ENCODE results near the gene TNS4.

Gene TNS4

DNA sequence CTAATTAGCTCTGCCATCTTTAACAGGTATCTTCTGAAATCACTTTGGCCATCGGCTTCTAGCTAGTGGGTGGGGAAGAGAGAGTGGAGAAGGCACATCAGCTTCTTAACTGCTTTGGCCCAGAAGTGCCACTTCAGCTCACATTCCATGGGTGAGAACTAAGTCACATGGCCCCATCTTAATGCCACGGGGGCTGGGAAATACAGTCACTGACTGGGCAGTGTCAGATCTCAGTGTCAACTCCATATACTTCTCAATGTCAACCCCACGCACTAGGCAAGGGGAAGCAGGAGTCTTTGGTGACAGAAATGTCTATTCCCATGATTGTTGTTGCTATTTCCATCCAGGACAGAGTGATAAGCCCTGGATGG is 34.5 kb upstream of the TNS4 start:
- no peak for DNase-seq

DNA sequence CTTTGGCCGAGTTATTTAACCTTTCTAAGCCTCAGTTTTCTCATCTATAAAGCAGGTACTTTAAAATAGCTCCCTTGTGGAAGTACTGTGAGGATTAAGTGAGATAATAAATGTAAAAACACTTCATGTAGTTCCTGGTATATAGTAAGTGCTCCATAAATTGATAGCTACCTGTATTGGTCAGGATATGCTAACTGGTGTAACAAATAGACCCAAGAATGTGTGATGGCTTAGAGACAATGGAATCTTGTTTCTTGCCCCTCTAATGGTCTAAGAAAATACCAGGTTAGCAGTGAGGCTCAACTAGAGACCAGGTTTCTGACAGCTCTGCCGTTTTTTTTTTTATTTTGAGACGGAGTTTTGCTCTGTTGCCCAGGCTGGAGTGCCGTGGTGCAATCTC is 34.0 kb upstream of the TNS4 start:
- DNase-seq: no peak

DNA sequence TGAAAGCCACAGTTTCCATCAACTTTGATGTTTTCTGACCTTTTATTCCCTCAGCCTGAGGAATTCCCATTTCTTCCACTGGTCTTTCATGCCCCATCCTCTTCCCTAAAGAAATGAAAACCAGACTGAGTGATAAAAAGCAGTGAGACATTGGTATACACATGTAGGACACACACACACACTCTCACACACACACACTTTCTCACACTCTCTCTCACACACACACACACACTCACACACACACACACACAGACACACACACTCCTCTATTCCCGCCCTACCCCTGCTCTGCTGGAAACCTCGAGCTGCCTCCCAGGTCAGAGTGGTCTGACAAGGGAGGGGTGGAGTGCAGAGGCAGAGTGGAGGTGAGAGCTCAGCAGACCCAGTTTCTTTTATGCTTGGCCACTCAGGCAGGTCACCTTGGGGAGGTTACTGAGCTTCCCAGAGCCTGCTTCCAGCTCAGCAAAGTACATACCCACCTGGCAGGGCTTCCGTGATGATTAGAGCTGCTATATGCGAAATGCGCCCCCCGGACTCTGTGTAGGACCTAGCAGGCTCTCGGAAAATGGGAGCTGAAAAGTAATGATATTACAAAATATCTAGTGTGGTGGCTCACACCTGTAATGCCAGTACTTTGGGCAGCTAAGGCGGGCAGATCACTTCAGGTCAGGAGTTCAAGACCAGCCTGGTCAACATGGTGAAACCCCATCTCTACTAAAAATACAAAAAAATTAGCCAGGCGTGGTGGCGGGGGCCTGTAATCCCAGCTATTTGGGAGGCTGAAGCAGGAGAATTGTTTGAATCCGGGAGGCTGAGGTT is 33.2 kb upstream of the TNS4 start:
- DNase-seq: no peak

DNA sequence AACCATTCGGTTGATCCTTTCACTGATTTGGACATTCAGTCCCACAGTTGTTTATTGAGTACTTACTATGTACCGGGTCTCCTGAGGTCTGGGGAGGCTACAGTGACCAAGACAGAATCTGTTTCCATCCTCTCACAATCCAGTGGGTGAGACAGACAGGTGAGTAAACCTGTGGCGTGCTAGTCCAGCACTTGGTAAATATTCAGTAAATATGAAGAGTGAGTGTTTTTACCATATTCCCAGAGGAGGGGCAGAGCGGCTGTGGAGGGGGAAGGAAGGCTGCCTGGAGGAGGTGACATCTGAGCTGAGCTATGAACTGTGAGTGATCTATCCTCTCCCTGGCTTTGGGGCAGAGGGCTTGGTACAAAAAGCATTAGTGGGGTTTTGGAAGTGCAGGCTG is 32.5 kb upstream of the TNS4 start:
- no peak for DNase-seq

DNA sequence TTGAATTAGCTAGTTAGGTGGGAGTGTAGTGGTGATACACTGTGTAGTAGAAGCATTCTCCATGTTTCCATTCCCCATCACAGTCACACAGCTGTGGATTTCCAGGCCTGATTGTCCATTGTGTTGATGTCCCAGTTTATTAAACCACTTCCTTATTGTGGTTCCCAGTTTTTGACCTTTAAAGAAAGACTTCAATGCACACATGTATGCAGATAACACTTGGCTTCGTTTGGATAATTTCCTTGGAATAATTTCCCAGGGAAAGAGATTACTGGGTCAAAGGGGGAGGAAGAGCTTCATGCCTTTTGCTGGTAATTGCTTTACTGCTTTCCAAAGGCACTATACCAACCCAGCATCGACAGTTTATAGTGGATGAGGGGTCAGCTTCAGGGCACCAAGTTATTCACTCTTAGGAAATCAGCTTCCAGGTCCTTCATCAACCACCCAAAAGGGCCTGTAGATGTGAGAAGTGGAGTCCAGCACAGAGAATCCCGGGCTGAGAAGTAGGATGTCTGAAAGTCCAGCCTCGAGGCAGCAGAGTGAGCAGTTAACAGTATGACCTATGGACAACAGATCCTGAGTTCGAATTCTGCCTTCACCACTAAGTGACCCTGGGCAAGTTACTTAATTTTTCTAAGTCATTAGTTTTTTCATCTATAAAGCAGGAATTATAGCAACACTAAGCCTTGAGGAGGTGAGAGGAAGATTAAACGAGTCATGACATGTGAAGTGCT is 31.3 kb upstream of the TNS4 start:
- no peak for DNase-seq

DNA sequence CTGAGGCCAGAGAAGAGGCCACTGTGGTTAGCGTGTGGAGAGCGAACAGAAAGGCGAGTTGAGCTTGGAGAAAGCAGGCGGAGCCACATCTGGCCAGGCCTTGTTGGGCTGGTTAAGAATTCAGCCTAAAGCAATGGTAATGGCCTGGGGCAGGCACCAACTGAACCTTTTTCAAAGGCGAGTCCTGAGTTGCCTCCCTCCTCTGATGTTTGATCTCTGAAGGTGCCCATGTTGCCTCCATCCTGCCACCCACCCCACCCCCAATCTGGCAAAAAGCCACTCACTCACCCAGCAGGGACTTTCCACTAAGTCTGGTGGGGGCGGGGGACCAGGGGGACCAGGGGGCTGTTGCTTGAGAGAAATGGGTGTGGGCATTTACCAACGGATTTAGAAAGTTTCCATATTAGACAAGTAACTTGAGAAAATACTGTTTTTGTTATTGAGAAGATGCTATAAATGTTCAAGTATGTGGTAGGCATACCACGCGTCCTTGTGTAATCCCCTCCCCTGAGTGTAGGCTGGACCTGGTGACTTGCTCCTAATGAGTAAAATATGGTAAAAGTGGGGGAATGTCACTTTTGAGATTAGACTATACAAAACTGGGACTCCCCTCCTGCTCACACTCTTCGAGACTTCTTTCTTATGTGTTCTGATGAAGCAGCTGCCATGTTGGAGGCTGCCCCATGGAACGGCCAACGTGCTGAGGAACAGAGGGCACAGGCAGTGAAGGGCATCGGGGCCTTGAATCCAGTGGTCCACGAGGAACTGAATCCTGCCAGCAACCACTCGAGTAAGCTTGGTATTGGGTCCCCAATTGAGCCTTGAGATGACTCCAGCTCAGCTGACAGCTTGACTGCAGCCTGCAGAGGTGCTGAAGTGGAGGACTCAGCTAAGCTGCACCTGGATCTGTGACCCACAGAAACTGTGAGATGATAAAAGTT is 29.9 kb upstream of the TNS4 start:
- no peak for DNase-seq

DNA sequence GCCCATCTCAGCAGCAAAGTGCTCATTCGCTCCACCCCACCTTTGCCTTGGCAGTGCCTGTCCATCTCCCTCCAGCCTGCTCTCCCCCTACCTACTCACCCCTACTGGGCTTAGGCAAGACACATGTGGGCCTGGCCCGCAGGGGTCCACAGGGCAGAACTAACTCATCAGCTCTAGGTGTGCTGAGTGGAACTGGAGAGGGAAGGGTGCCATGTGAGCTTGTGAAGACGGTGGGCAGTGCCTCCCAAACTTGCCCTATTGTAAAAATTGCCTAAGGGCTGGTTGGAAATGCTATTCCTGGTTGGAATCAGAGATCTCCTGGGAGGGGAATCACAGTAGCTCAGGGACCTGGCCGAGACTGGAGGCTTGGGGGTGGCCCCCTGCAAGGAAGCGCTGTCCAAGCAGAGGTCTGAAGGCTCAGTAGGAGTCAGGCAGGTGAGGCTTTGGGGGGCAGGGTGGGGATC is 29.1 kb upstream of the TNS4 start:
- no peak for DNase-seq

DNA sequence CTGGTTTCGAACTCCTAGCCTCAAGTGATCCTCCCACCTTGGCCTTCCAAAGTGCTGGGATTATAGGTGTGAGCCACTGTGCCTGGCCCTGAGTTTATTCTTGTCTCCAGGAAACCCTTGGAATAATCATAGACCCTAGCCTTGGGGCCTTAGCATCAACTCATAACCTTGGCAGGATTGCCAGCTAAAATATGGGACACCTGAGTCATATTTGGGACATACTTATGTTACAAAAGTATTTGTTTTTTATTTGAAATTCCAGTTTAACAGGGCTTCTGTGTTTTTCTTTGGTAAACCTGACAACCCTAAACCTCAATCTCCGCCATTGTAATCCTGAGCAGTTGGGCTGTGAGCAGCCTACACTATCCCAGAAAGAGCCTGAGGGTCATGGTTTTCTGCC is 28.6 kb upstream of the TNS4 start:
- no peak for DNase-seq

DNA sequence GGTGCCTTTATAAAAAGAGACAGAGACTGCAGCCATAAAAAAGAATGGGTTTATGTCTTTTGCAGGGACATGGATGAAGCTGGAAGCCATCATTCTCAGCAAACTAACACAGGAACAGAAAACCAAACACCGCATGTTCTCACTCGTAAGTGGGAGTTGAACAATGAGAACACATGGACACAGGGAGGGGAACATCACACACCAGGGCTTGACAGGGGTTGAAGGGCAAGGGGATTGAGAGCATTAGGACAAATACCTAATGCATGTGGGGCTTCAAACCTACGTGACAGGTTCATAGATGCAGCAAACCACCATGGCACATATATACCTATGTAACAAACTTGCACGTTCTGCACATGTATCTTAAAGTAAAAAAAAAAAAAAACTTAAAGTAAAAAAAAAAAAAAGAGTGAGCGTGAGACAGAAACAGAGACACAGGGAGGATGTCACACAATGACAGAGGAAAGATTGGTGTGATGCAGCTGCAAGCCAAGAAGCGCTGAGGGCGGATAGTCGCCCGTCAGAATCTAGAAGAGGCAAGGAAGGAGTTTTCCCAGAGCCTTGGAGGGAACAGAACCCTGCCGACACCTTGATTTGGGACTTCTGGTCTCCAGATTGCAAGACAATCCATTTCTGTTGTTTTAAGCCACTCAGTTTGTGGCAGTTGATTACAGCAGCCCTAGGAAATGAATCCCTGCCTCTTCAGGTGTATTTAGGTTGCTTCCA is 27.4 kb upstream of the TNS4 start:
- DNase-seq: no peak

DNA sequence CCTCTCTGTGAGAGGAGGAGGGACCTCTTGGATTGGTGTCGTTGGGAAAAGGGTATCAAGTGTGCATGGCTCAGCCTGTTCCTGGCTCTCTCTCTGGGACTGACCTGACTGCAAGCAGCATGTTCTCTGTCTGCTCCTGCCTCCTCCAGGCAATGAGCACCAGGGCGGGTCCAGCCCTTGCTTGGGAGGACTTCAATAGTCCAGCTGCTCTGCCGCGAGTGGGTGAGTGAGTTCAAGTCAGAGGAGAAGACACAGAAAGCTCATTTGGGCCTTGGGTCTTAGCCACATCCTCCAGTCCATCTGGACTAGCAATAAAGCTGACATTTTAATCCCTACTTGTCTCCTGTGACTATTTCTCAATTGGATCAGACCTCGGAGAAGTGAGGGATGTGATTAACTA is 25.2 kb upstream of the TNS4 start:
- no peak for DNase-seq

DNA sequence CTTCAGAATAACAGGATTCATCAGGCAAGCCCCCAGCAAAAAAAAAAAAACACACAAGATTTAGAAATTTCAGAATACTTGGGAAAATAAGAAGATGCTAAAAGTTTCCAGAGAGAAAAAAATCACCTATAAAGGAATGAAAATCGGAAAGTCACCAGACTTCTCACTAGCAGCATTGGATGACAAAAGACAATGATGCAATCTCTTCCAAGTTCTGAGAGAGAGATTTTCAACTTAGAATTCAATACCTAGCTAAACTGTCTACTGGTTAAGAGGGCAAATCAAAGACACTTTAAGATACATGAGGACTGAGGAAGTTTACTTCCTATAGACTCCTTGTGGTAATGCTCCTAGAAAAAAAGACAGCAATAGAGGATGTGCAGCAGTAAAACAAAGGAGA is 23.9 kb upstream of the TNS4 start:
- DNase-seq: no peak

DNA sequence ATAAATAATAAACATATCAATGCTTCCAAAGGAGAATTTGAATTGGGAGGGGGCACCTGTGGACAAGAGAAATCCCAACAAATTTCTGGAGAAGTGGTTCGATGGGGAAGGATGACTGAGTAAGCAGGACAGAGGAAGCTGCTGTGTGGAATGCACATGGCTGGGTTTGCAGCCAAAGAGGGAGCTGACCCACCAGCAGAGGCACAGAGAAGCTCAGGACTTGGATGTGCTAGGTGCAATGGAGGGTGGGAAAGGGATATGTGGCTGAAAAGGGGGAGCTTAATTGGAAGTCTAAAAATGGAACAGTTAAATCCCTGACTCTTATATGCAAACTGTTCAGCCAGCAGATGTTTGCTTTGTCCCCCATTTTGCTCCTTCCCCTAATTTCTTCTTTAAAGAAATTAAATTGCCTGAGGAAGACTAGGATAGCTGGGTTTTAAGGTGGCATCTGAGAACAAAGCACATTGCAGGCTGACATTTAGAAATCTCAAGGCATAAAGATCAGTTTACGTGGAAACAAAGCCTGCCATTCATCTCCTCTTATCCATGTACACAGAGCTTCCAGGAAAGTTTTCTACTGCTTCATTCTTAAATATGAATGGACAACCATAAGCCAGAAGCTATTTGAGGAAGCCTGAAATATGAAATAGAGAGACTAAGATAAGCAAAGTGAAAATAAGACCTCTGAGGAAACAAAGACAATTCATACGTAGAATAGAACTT is 23.0 kb upstream of the TNS4 start:
- DNase-seq: no peak

DNA sequence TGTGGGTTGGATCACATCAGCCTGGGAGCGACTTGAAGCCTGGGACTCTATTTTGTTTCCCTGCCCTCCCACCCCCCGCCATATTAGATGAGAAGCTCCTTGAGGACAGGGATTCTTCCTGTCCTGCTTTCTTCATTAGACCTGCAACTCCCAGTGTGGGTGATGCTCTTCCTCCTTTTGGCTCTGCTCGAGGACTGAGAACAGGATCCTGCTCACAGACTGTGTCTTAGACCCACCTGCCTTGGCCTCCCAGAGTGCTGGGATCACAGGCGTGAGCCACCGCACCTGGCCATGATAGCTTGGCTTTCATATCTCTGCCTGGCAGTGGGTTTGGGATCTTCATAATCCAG is 21.5 kb upstream of the TNS4 start:
- DNase-seq: no peak

DNA sequence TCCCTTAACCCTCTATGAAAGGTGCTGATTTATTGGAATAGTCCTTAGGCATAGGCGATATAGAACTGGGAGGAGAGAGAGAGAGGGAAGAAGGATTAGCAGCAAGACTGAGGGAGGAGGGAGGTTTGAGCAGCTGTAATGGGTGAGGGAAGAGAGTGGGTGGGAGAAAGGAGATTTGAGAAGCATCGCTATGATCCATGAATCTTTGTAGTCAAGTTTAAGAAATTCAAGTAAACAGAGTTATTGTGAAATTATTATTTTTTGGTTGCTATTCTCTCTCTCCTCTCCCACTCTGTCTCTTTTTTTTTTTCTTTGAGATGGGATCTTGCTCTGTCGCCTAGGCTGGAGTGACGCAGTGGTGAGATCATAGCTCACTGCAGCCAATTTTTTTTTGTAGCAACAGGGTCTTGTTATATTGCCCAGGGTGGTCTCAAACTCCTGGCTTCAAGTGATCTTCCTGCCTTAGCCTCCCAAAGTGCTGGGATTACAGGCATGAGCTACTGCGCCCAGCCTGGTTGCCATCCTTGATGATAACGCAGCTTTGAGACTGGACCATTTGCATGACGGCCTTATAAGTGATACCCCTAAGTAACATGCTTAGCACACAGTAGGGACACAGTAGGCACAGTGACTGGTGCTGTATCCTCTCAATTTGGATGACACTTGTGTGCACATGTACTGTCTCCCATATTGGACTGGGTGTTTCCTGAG is 21.0 kb upstream of the TNS4 start:
- DNase-seq: no peak

DNA sequence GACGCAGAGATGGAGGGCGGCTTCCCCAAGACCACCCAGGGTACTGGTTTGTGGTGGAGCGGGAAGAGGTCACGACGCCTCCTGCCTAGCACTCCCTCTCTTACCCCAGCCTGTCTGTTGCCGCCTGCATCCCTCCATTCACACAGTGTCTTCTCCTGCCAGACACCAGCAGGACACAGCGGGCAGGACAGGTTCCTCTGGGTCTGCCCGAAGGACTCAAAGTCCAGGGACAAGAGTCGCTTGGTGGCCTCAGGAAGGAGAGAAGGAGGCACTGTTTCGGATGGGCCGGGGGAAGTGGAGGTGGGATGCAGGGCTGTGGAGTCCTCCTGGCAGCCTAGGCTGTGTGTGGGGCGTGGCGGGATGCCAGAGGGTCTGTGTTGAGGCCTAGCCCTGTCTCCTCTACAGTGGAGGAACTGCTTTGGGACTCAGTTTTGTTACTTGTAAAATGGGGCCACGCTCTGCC is 19.6 kb upstream of the TNS4 start:
- DNase-seq: no peak

DNA sequence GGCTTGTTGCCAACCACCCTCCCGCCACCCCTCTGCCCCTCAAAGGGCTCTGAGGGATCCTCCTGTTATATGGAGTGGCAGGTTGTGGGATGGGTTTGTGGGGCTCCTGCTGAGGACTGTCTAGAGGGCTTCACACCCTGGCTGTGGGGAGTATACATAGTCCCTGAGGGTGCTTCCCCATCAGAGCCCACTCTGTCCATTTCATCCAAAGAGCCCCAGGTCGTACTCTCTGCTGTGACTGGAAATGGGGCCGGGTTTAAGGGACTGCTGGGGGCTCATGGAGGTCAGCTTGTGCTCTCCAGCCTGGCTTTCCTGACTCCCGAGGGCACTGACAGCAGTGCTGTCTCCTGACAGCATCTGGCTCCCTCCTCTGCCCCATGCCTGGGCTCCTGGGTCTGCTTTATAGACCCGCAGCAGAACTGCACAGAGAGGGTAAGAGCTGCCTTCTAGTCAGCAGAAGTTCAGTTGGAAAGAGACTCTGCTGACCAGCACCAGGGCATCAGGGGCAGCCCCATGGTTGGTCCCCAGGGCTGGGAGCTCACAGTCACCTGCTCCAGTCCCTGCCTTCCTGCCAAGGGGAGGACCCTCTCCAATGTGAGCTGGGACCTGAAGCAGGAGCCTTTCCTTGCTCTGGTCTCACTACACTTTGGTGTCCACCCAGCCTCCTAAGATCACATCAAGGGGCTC is 17.8 kb upstream of the TNS4 start:
- no peak for DNase-seq

DNA sequence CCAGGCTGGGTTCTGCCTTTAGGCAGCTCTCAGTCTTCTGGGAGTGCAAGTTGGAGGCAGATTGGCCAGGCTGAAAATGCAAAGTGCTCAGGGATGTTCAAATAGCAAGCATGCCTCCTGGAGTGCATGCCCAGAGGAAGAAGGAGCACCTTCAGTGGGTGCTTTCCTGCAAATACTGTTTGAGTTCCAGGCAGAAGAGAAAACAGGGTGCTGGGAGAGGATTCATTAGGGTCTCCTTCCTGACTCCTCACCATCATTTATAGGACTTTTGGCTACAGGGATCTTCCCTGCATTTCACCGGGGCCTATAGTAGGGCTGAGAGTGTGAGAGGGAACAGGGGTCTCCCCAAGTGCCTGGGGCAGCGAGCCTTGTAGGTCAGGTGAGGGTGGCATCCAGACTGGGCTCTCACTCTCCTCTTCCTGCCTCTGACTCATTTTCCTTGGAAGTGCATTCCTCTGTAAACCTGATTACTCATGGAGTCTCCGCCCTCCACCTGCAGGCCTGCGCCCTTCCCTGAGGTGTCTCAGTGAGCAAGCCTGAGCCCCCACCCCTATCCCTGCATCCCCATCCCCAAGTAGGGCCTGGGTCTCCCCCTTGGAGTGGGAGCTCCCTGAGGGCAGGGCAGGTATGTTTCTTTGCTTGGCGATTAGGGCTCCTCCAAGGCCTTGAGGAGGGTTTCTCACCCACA is 17.1 kb upstream of the TNS4 start:
- no peak for DNase-seq

DNA sequence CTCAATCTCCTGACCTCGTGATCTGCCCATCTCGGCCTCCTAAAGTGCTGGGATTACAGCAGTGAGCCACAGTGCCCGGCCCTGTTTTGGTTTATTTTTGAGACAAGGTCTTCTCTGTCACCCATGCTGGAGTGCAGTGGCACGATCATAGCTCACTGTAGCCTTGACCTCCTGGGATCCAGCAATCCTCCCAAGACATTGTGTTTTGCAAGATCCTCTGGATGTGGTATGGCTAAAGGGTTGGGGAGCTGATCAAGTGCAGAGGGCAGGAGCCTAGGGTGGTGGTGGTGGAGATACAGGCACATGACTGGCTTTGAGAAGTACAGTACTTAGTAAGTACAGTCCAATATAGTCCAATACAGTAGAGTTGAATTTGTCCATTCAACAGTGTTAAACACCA is 16.6 kb upstream of the TNS4 start:
- no peak for DNase-seq

DNA sequence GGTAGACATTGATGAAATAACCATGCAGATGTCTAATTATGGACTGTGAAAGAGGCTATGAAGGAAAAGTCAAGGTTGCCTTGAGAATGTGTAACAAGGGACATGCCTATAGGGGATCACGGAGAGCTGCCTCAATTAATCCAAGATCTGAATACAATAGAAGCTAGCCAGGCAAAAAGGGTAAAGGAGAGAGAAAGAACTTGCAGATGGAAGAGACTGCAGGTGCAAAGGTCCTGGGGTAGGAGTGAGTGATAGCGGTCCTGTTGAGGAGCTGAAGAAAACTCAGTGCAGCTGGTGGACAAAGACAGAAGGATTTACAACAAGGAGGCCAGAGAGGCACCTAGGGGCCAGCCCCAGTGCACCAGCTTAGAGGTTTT is 15.9 kb upstream of the TNS4 start:
- DNase-seq: no peak

All from SHP77 (cell line).